ENCODE measurements around the gene COL6A1. TPM values are rescaled to one million over a fixed set of nuclear protein-coding genes. Genes with fewer than 3 reads are reported as not detected.
A peak's percentile ranks its signal among the peaks of the same experiment; 100 is the strongest.

COL6A1 gene
- total and polyA plus RNA-seq, 2 of the 4 experiments (the other 2 are of a cell fraction) = 173 to 1,578 TPM

DNA sequence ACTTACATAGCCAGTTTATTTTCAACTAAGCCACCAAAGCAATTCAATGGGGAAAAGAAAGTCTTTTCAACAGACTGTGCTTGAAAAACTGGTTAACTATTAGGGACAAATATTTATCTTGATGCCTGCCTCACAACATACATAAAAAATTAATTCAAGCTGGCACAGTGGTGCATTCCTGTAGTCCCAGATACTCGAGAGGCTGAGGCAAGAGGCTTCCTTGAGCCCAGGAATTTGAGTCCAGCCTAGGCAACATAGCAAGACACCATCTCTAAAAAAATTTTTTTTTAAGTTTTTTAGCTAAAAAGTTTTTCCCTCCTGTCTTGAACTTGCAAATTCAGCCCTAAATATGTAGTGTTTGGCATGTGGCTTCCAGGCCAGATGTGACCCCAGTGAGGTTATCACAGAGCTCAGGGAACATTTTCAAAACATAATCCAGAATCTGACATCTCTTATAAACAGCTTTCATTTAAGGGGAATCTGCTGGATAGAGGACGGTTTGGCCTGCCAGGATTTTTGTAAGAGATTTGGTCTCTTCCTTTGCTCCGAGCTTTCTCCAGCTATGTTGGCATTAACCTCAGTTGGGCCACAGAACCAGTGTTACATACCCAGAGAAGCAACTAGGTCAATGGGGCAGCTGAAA lies 46.4 kb downstream of the COL6A1 start:
- in situ Hi-C loops (cut with MboI; ENCODE audit: low sequenced_read_pairs) = no loop called here
- no peak for TF ChIP-seq RFX5 (IDR thresholded peaks at IDR 0.05; ENCODE audit: low read depth, low read length)
- TF ChIP-seq BHLHE40 (IDR thresholded peaks at IDR 0.05; ENCODE audit: low read depth, low read length) = no peak
- no peak for TF ChIP-seq MAZ (IDR thresholded peaks at IDR 0.05; ENCODE audit: borderline replicate concordance, low read depth, low read length)
- no peak for TF ChIP-seq POLR2A (IDR thresholded peaks at IDR 0.05; ENCODE audit: low read depth, low read length)
- TF ChIP-seq RCOR1 (IDR thresholded peaks at IDR 0.05; ENCODE audit: insufficient replicate concordance, low read length) = no peak
- TF ChIP-seq, protein P1, sequence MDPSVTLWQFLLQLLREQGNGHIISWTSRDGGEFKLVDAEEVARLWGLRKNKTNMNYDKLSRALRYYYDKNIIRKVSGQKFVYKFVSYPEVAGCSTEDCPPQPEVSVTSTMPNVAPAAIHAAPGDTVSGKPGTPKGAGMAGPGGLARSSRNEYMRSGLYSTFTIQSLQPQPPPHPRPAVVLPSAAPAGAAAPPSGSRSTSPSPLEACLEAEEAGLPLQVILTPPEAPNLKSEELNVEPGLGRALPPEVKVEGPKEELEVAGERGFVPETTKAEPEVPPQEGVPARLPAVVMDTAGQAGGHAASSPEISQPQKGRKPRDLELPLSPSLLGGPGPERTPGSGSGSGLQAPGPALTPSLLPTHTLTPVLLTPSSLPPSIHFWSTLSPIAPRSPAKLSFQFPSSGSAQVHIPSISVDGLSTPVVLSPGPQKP (IDR thresholded peaks at IDR 0.05; ENCODE audit: borderline replicate concordance, low read depth, low read length) = no peak
- TF ChIP-seq CEBPB (IDR thresholded peaks at IDR 0.05; ENCODE audit: low read depth, low read length) = no peak
- TF ChIP-seq MAFK (IDR thresholded peaks at IDR 0.05; ENCODE audit: low read depth, low read length) = no peak
- no peak for TF ChIP-seq NFE2L2 (IDR thresholded peaks at IDR 0.05; ENCODE audit: low read depth, low read length)
- TF ChIP-seq, protein P2, sequence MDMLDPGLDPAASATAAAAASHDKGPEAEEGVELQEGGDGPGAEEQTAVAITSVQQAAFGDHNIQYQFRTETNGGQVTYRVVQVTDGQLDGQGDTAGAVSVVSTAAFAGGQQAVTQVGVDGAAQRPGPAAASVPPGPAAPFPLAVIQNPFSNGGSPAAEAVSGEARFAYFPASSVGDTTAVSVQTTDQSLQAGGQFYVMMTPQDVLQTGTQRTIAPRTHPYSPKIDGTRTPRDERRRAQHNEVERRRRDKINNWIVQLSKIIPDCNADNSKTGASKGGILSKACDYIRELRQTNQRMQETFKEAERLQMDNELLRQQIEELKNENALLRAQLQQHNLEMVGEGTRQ (IDR thresholded peaks at IDR 0.05; ENCODE audit: low read depth, low read length) = no peak
- no peak for TF ChIP-seq SMC3 (IDR thresholded peaks at IDR 0.05; ENCODE audit: low read depth, low read length)
- TF ChIP-seq, protein P3, sequence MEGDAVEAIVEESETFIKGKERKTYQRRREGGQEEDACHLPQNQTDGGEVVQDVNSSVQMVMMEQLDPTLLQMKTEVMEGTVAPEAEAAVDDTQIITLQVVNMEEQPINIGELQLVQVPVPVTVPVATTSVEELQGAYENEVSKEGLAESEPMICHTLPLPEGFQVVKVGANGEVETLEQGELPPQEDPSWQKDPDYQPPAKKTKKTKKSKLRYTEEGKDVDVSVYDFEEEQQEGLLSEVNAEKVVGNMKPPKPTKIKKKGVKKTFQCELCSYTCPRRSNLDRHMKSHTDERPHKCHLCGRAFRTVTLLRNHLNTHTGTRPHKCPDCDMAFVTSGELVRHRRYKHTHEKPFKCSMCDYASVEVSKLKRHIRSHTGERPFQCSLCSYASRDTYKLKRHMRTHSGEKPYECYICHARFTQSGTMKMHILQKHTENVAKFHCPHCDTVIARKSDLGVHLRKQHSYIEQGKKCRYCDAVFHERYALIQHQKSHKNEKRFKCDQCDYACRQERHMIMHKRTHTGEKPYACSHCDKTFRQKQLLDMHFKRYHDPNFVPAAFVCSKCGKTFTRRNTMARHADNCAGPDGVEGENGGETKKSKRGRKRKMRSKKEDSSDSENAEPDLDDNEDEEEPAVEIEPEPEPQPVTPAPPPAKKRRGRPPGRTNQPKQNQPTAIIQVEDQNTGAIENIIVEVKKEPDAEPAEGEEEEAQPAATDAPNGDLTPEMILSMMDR (conservative IDR thresholded peaks at IDR 0.05; ENCODE audit: low read depth, low read length) = no peak
- no peak for TF ChIP-seq MXI1 (IDR thresholded peaks at IDR 0.05; ENCODE audit: borderline replicate concordance, low read depth, low read length)
- peak overlapping the region; percentile 89 for H2BK20ac ChIP-seq (ENCODE audit: low read depth, low read length)
- no peak overlapping the region for H2AK9ac ChIP-seq (replicated peaks; ENCODE audit: low read depth, low read length, poor library complexity)
- peak overlapping the region; percentile 62 for H3K56ac ChIP-seq (ENCODE audit: extremely low read depth, insufficient read depth, low read length)
- H3K36me3 ChIP-seq (ENCODE audit: control insufficient read depth, insufficient read depth, low read length) = no peaks in the 10 kb centered on the region
- 20% methylated on average over 1 of the region's 3 CpGs; no CpG with 5 or more reads in 1 of the 2 experiments for WGBS, 2 experiments (ENCODE audit: extremely low coverage in 2 of 2, insufficient read length in 1 of 2)
- H3K18ac ChIP-seq (ENCODE audit: low read depth, low read length) = peak overlapping the region; percentile 79
- H3K4ac ChIP-seq (ENCODE audit: low read depth, low read length) = peak overlapping the region; percentile 91
- peak overlapping the region; percentile 91 for H2BK120ac ChIP-seq (ENCODE audit: low read depth, low read length)
- intact Hi-C loops (cut with micrococcal nuclease) = loop anchor here (1.0 to 2.0 kb wide), 2 partner anchors 21 to 63 kb away; no protein-coding TSS in a partner anchor
- H2AK5ac ChIP-seq (ENCODE audit: low read depth, low read length) = peak overlapping the region; percentile 90
- POLR2A ChIA-PET (ENCODE audit: unreplicated experiment) = interaction anchor here (0.6 to 1.3 kb wide), 3 partner anchors 58 to 76 kb away, joined by 3 read pairs; no protein-coding TSS in a partner anchor
- ATAC-seq (ENCODE audit: low read depth) = peak; percentile 72
- H4K91ac ChIP-seq (ENCODE audit: insufficient read depth, low read depth, low read length) = peak overlapping the region; percentile 70
- H4K8ac ChIP-seq (ENCODE audit: low read depth in 2 of 2, low read length in 2 of 2) = peak overlapping the region; percentile 51 to 88; a peak in 3 of 4 replicates
- no peaks in the 10 kb centered on the region for H3K79me1 ChIP-seq (ENCODE audit: low read depth in 1 of 2, low read length in 2 of 2)
- H2BK15ac ChIP-seq (ENCODE audit: low read depth, low read length) = peak overlapping the region; percentile 85
- H2BK5ac ChIP-seq (ENCODE audit: low read depth, low read length, poor library complexity, severe bottlenecking) = peak overlapping the region; percentile 89
- H3K4me2 ChIP-seq (ENCODE audit: low read depth, low read length) = peak overlapping the region; percentile 46
- no peak overlapping the region for H2AFZ ChIP-seq (replicated peaks; ENCODE audit: low read length, poor library complexity)
- H3K9me3 ChIP-seq (ENCODE audit: control insufficient read depth, insufficient read depth, low read length) = peaks cover 2% of the 10 kb centered on the region; the same call in 1 of the 2 replicates
- dilution Hi-C loops (cut with HindIII; ENCODE audit: low sequenced_read_pairs, unreplicated experiment) = no loop called here
- H3K27ac ChIP-seq (ENCODE audit: insufficient read depth, low read length) = peak overlapping the region; percentile 96
- peak overlapping the region; percentile 88 for H4K5ac ChIP-seq (ENCODE audit: low read depth, low read length)
- H3K14ac ChIP-seq (replicated peaks; ENCODE audit: low read depth, low read length) = peak overlapping the region; percentile 29
- DNase-seq = peak; percentile 87
- peak overlapping the region; percentile 59; the same call in 1 of the 2 replicates for H3K23ac ChIP-seq (ENCODE audit: low read depth, low read length)
- peaks cover 14% of the 10 kb centered on the region for H3K4me1 ChIP-seq (ENCODE audit: control insufficient read depth, insufficient read depth, low read length)
- no TSS peak for BruUV-seq (replicated peaks)
- CTCF ChIA-PET = no interaction called here
- peak overlapping the region; percentile 34 for H3K9ac ChIP-seq (ENCODE audit: low read depth, low read length)
- peaks cover 9% of the 10 kb centered on the region; the same call in 1 of the 2 replicates for H3K9me1 ChIP-seq (ENCODE audit: insufficient read depth, low read length)
- H4K20me1 ChIP-seq (ENCODE audit: insufficient read depth, low read length) = no peaks in the 10 kb centered on the region
- no peaks in the 10 kb centered on the region for H3K27me3 ChIP-seq (ENCODE audit: control insufficient read depth, insufficient read depth, low read length)
- H3K4me3 ChIP-seq (ENCODE audit: insufficient read depth, low read depth, low read length) = no peak overlapping the region

Measured in IMR-90 (cell line).